AG10803 (cell line): ENCODE measurements around the gene AGAP1.

Experiments used
- DNase-seq: peaks from one replicate; pipeline ENCODE4 v3.0.0; 2010; ENCODE audit warnings: low read depth
- H3K4me3 ChIP-seq: 2 replicates; pipeline ENCODE4 v1.5.1; 2011; ENCODE audit warnings: mild to moderate bottlenecking, low read length, control low read depth
- TF ChIP-seq, protein P1 (sequence below): conservative IDR thresholded peaks from 2 replicates; pipeline ENCODE4 v1.5.1; 2011; ENCODE audit warnings: mild to moderate bottlenecking, low read length, control low read depth, inconsistent platforms

Gene AGAP1

DNA sequence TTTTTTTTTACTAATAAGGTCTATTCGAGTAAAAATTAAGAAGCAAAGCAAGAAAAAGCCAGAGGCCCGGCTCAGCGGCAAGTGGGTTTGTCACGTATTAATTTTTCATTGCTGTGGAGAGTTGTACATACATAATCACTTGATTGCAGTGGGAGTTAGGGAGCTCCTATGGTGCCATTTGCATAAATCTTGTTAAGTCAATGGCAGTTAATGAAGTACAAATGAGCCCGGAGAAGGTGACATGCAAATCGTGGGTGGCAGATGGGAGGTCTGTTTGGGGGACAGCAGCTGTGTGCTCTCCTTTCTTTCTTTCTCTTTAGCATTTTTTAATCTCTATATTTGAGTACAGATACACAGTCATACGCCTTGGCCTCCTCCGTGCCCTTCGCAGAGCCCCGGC, 317.0 kb downstream of the AGAP1 start:
- H3K4me3 ChIP-seq = no peak overlapping the region
- TF ChIP-seq, protein P1, sequence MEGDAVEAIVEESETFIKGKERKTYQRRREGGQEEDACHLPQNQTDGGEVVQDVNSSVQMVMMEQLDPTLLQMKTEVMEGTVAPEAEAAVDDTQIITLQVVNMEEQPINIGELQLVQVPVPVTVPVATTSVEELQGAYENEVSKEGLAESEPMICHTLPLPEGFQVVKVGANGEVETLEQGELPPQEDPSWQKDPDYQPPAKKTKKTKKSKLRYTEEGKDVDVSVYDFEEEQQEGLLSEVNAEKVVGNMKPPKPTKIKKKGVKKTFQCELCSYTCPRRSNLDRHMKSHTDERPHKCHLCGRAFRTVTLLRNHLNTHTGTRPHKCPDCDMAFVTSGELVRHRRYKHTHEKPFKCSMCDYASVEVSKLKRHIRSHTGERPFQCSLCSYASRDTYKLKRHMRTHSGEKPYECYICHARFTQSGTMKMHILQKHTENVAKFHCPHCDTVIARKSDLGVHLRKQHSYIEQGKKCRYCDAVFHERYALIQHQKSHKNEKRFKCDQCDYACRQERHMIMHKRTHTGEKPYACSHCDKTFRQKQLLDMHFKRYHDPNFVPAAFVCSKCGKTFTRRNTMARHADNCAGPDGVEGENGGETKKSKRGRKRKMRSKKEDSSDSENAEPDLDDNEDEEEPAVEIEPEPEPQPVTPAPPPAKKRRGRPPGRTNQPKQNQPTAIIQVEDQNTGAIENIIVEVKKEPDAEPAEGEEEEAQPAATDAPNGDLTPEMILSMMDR = no peak
- no peak for DNase-seq

DNA sequence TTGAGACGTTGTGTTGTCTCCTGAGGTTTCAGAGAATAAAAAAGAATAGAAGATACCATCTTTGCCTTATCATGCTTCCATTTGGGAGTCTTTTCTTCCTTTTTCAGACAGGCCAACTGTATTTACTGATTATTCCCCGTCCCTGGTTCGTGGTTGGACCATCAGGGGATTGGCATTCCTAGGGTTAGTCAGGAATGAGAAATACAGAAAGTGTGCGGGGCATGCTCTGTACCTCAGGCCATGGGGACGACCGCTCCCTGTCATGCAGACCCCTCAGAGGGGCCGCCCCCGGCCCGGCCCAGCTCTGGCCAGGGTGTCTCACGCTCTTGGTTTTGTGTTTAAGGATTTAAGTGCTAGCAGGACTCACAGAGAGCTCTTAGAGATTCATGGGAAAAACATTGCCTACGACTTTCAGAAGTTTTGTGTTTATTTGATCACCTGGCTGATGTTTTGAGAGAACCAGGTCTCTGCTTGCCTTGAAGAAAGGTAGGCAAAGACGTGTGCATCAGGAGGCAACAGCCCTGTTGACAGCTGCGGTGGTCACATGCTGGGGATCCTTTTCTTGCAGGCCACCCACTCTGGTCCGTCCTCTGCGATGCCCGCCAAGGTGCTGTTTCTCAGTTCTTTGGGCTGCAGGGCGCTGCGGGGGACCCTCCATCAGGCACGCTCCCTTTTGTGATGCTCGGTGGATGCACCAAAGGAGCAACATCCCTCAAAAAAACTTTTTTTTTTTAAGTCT, 317.8 kb downstream of the AGAP1 start:
- TF ChIP-seq, protein P1 = no peak
- DNase-seq = no peak
- H3K4me3 ChIP-seq = no peak overlapping the region

DNA sequence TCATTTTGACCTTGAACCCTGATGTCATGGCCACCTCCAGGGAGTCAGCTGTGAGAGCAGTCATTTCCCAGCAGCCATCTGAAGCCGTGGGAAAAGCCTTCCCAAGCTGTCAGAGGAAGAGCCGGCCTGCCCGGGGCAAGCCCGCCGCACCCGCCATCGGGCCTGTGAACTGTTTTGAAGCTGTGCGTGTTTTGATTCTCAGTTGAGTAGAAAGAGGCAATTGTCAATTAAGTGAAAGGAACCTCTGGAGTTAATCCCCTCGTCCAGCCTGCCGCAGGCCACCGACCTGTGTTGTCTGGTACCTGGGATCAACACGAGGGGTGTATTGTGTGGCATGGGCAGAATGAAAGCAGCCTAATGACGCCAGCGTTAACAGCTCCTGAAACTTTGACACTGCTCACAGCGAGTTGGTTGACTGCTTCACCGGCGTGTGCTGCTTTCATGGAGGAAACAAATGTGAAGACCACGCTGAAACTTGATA, 318.4 kb downstream of the AGAP1 start:
- no peak overlapping the region for H3K4me3 ChIP-seq
- TF ChIP-seq, protein P1 = no peak
- DNase-seq = no peak

DNA sequence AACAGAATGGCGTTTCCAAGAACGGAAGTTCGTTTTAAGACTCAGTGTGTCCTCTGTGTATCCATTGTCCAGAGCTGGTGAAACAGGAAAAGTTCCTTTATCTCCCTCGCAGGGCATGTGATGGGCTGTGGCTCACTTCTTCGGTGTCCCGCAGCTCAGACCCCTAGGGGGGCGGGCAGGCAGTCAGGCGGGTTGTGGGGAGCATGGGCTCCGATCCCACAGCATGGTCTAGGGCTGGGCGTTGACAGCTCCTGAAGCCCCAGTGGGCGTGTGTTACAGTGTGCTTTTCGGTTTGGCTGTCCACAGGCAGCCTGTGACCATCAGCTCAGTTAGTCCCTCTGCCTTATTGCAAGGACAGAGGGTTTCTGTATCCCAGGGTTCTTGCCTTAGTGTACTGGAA, 319.6 kb downstream of the AGAP1 start:
- H3K4me3 ChIP-seq = no peak overlapping the region
- DNase-seq = no peak
- TF ChIP-seq, protein P1 = no peak

DNA sequence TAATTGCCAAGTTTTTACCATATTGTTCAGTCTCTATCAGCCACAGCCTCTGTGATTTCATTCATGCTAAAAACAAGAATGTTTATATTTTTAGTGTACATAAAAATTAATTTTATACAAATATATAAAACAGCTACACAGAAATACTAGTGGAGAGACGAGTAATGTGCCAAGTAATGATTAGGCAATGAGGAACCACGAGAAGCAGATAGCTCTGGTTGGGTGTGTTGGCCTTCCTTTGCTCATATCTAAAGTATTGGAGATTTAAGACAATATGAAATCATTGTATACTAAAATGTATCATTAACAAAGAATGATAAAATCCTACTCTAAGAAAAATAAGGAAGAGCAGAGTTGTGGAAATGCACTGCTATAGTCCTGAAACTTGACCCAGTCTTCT, 326.7 kb downstream of the AGAP1 start:
- no peak overlapping the region for H3K4me3 ChIP-seq
- TF ChIP-seq, protein P1 = no peak
- no peak for DNase-seq

DNA sequence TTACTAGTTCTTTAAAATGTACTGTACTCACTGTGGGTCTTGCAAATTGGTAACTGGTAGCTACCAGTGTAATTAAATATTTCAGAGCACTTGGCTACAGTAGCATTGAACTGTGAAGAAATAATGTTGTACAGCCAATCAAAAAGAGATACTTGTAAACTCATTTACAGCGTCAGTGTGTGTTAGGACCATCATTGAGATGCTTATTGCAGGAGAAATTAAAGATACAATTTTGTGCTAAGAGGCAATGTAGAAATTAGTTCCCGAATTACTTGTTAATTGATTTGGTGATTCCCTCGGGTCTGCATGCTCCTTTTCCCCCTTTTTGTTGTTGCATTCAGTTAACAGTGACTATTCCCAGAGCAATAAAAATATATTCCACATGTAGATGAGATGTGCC, 330.5 kb downstream of the AGAP1 start:
- TF ChIP-seq, protein P1 = no peak
- no peak for DNase-seq
- H3K4me3 ChIP-seq = no peak overlapping the region

DNA sequence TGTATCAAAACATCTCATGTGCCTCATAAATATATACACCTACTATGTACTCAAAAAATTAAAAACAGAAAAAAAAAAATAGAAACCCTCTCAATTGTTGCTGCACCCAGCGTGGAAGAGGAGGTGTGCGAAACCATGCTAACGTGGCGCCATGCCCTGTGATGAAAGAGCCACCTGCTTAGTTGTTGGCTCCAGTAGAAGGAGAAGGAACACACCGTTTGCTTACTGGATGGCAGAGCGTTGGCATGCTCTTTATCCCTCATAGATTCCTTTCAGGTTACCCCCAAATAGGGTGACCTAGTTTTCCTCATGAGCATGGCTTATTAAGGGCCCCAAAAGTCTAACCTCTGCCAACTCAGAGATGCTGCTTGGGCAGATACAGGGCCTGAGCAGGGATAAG, 332.1 kb downstream of the AGAP1 start:
- no peak for DNase-seq
- H3K4me3 ChIP-seq = no peak overlapping the region
- TF ChIP-seq, protein P1 = no peak
